IMR-90 (cell line): ENCODE data around the gene YPEL2. TPM values are rescaled to one million over a fixed set of nuclear protein-coding genes. Genes with fewer than 3 reads are reported as not detected.

Source experiments
- ATAC-seq: fragments of 200-7000 bp; cut with Tn5 transposase; 2 replicates; pipeline ENCODE4 v1.9.1; 2020; ENCODE audit warnings: low read depth, mild to moderate bottlenecking, moderate library complexity
- BruUV-seq: library from RNA; stranded (reverse); fragments of 400-500 nt; replicated peaks from 2 replicates; lab custom pipeline; 2021; lab: Mats Ljungman, UMichigan
- CTCF ChIA-PET: fragments of 300-600 bp; formaldehyde crosslinking; extraction: SDS; loops from one replicate; lab custom pipeline; 2021; ENCODE audit warnings: antibody characterized with exemption; lab: Yijun Ruan, JAX
- POLR2A ChIA-PET: fragments of 300-600 bp; sonication (Branson Sonifier 250); formaldehyde crosslinking; loops from one replicate; lab custom pipeline; 2022; ENCODE audit warnings: antibody characterized with exemption; ENCODE audit not compliant: unreplicated experiment; lab: Charles Lee
- DNase-seq: peaks from one replicate; pipeline ENCODE4 v3.0.0; 2013
- H2AFZ ChIP-seq: replicated peaks from 2 replicates; pipeline ENCODE3; 2013; ENCODE audit warnings: low read length, mild to moderate bottlenecking; ENCODE audit not compliant: poor library complexity
- H2AK5ac ChIP-seq: 2 replicates; pipeline ENCODE4 v1.6.1; 2013; ENCODE audit warnings: low read depth, low read length, inconsistent platforms
- H2AK9ac ChIP-seq: replicated peaks from 2 replicates; pipeline ENCODE3; 2013; ENCODE audit warnings: mild to moderate bottlenecking, low read depth, low read length, moderate library complexity; ENCODE audit not compliant: poor library complexity
- H2BK120ac ChIP-seq: 2 replicates; pipeline ENCODE4 v1.6.1; 2013; ENCODE audit warnings: low read depth, low read length, inconsistent platforms
- H2BK15ac ChIP-seq: 3 replicates; pipeline ENCODE4 v1.6.1; 2013; ENCODE audit warnings: low read depth, low read length, inconsistent platforms
- H2BK20ac ChIP-seq: 2 replicates; pipeline ENCODE4 v1.6.1; 2013; ENCODE audit warnings: low read depth, mild to moderate bottlenecking, inconsistent platforms, low read length, moderate library complexity
- H2BK5ac ChIP-seq: 2 replicates; pipeline ENCODE4 v1.6.1; 2013; ENCODE audit warnings: mild to moderate bottlenecking, low read depth, low read length, inconsistent platforms; ENCODE audit not compliant: poor library complexity, severe bottlenecking
- H3K14ac ChIP-seq: replicated peaks from 2 replicates; pipeline ENCODE4 v1.6.1; 2013; ENCODE audit warnings: low read depth, low read length, inconsistent platforms
- H3K18ac ChIP-seq: 2 replicates; pipeline ENCODE4 v1.6.1; 2013; ENCODE audit warnings: low read depth, low read length, control low read depth
- H3K23ac ChIP-seq: 2 replicates; pipeline ENCODE4 v1.6.1; 2013; ENCODE audit warnings: low read depth, low read length, inconsistent platforms
- H3K27ac ChIP-seq: 2 replicates; pipeline ENCODE4 v1.5.1; 2013; ENCODE audit warnings: mild to moderate bottlenecking, control low read depth, low read length; ENCODE audit not compliant: insufficient read depth
- H3K27me3 ChIP-seq: 2 replicates; pipeline ENCODE4 v1.6.1; 2013; ENCODE audit warnings: low read length; ENCODE audit not compliant: control insufficient read depth, insufficient read depth
- H3K36me3 ChIP-seq: 2 replicates; pipeline ENCODE4 v1.6.1; 2013; ENCODE audit warnings: low read length, mixed read lengths; ENCODE audit not compliant: control insufficient read depth, insufficient read depth
- H3K4ac ChIP-seq: 2 replicates; pipeline ENCODE4 v1.6.1; 2013; ENCODE audit warnings: low read depth, low read length, inconsistent platforms
- H3K4me1 ChIP-seq: 2 replicates; pipeline ENCODE4 v1.6.1; 2013; ENCODE audit warnings: low read length, mixed read lengths; ENCODE audit not compliant: control insufficient read depth, insufficient read depth
- H3K4me2 ChIP-seq: 2 replicates; pipeline ENCODE4 v1.6.1; 2013; ENCODE audit warnings: low read depth, mild to moderate bottlenecking, control low read depth, low read length, moderate library complexity
- H3K4me3 ChIP-seq: 2 replicates; pipeline ENCODE4 v1.5.1; 2013; ENCODE audit warnings: low read depth, mild to moderate bottlenecking, control low read depth, low read length, moderate library complexity; ENCODE audit not compliant: insufficient read depth
- H3K56ac ChIP-seq: 2 replicates; pipeline ENCODE4 v1.6.1; 2013; ENCODE audit warnings: low read length, inconsistent platforms; ENCODE audit not compliant: insufficient read depth; ENCODE audit errors: extremely low read depth
- H3K79me1 ChIP-seq, 2 experiments: 2 replicates each; pipeline ENCODE4 v1.6.1; 2013; ENCODE audit warnings: low read length in 2 of 2, inconsistent platforms in 1 of 2, low read depth in 1 of 2
- H3K9ac ChIP-seq: 2 replicates; pipeline ENCODE4 v1.6.1; 2013; ENCODE audit warnings: low read depth, low read length, control low read depth
- H3K9me1 ChIP-seq: 2 replicates; pipeline ENCODE4 v1.6.1; 2013; ENCODE audit warnings: low read length, inconsistent platforms; ENCODE audit not compliant: insufficient read depth
- H3K9me3 ChIP-seq: 2 replicates; pipeline ENCODE4 v1.6.1; 2013; ENCODE audit warnings: low read length; ENCODE audit not compliant: control insufficient read depth, insufficient read depth
- H4K20me1 ChIP-seq: 2 replicates; pipeline ENCODE4 v1.6.1; 2013; ENCODE audit warnings: low read length, inconsistent platforms; ENCODE audit not compliant: insufficient read depth
- H4K5ac ChIP-seq: 2 replicates; pipeline ENCODE4 v1.6.1; 2013; ENCODE audit warnings: mild to moderate bottlenecking, low read depth, low read length, control low read depth
- H4K8ac ChIP-seq, 2 experiments: 2 replicates each; pipeline ENCODE4 v1.6.1; 2013; ENCODE audit warnings: low read depth in 2 of 2, low read length in 2 of 2, control low read depth in 1 of 2, inconsistent platforms in 1 of 2
- H4K91ac ChIP-seq: 2 replicates; pipeline ENCODE4 v1.6.1; 2013; ENCODE audit warnings: low read depth, low read length, inconsistent platforms; ENCODE audit not compliant: insufficient read depth
- MAFK ChIP-seq: IDR thresholded peaks from 2 replicates; pipeline ENCODE4 v1.6.1; 2012; ENCODE audit warnings: low read depth, low read length, improper control_type of control experiment
- MAZ ChIP-seq: IDR thresholded peaks from 2 replicates; pipeline ENCODE4 v1.6.1; 2012; ENCODE audit warnings: low read depth, mild to moderate bottlenecking, low read length, improper control_type of control experiment, moderate library complexity, borderline replicate concordance
- WGBS, 2 experiments: methylation state at CpG; one replicate each; pipeline versions ENCODE4 v1.1.5 to v1.1.7; 2013; ENCODE audit warnings: missing lambda C conversion rate in 2 of 2; ENCODE audit not compliant: insufficient read length in 1 of 2; ENCODE audit errors: extremely low coverage in 2 of 2; 5-methylcytosine and 5-hydroxymethylcytosine counted together
- dilution Hi-C: fragments of 300-500 bp; cut with HindIII; formaldehyde crosslinking; loops from one replicate; pipeline ENCODE4 v1.14.3; 2018; ENCODE audit warnings: low sequenced_read_pairs; ENCODE audit not compliant: unreplicated experiment
- in situ Hi-C: fragments of 300-500 bp; cut with MboI; formaldehyde crosslinking; loops from 3 replicates; pipeline ENCODE4 v1.14.3; 2019; ENCODE audit warnings: low sequenced_read_pairs, inconsistent platforms, mixed read lengths
- intact Hi-C: fragments of 100-400 bp; cut with micrococcal nuclease; formaldehyde crosslinking; loops from 2 replicates; pipeline ENCODE4 v1.10.0; 2022
- polyA plus RNA-seq, 3 experiments: library from polyadenylated mRNA; depleted of rRNA; stranded (reverse); fragments of >200 nt; gene quantifications; 2 replicates each; pipeline ENCODE4 v1.2.3, GENCODE V29; 2012; ENCODE audit warnings: low replicate concordance in 1 of 3
- total RNA-seq: library from RNA; depleted of rRNA; stranded (reverse); fragments of >200 nt; gene quantifications from 2 replicates; pipeline ENCODE4 v1.2.3, GENCODE V29; 2012

YPEL2 gene
- total and polyA plus RNA-seq, 2 of the 4 experiments (the other 2 are of a cell fraction) = 2.3 to 3.4 TPM

DNA sequence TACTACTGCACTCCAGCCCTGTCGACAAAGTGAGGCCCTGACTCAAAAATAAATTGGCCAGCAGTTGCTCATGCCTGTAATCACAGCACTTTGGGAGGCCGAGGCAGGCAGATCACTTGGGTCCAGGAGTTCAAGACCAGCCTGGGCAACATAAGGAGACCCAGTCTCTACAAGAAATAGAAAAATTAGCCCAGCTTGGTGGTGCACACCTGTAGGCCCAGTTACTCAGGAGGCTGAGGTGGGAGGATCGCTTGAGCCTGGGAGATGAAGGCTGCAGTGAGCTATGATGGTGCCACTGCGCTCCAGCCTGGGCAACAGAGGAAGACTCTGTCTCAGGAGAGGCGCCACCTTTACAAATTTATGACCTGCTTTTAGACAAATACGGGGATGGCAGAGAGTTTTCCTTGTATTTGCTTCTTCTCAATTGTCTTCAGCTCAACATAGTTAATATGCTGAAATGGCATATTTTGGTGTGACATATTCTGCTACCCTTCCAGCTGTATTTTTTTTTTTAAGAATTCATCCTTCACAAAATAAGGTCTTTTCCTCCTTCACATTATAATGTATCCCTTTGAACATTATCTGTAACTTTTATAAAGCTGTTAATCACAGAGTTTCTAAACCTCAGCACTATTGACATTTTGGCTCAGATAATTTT is 21.1 kb upstream of the YPEL2 start:
- BruUV-seq = no TSS peak
- H3K23ac ChIP-seq = no peak overlapping the region
- no peak overlapping the region for H3K4me3 ChIP-seq

More for the DNA sequence above, 21.1 kb upstream of the YPEL2 start:
- H4K5ac ChIP-seq = no peak overlapping the region
- H4K8ac ChIP-seq = no peak overlapping the region
- no peak overlapping the region for H3K27ac ChIP-seq
- no peak overlapping the region for H2AFZ ChIP-seq
- no peaks in the 10 kb centered on the region for H3K27me3 ChIP-seq
- no peak overlapping the region for H3K18ac ChIP-seq
- H4K91ac ChIP-seq = no peak overlapping the region
- no peak for ATAC-seq
- in situ Hi-C loops = loop anchor here (5.0 kb wide), 1 partner anchor 132 kb away; no protein-coding TSS in a partner anchor
- no peaks in the 10 kb centered on the region for H3K9me3 ChIP-seq
- H2BK20ac ChIP-seq = no peak overlapping the region
- CTCF ChIA-PET = interaction anchor here (0.6 to 1.7 kb wide), 9 partner anchors 25 to 698 kb away, joined by 3 to 15 read pairs (median 3); partner anchors contain the start of gene DHX40
- no peak overlapping the region for H3K4ac ChIP-seq
- H2AK9ac ChIP-seq = no peak overlapping the region
- DNase-seq = no peak
- H3K79me1 ChIP-seq = no peaks in the 10 kb centered on the region
- no peak overlapping the region for H2BK120ac ChIP-seq
- no peak overlapping the region for H3K9ac ChIP-seq
- no peaks in the 10 kb centered on the region for H3K4me1 ChIP-seq
- H3K14ac ChIP-seq = no peak overlapping the region
- no peak overlapping the region for H3K56ac ChIP-seq
- H4K20me1 ChIP-seq = no peaks in the 10 kb centered on the region
- H2BK5ac ChIP-seq = no peak overlapping the region
- no peaks in the 10 kb centered on the region for H3K36me3 ChIP-seq
- H3K4me2 ChIP-seq = no peak overlapping the region
- no peak overlapping the region for H2AK5ac ChIP-seq
- dilution Hi-C loops = no loop called here
- WGBS, 2 experiments = 100% methylated on average over 1 of the region's 6 CpGs; no CpG with 5 or more reads in 1 of the 2 experiments
- no peak overlapping the region for H2BK15ac ChIP-seq
- no peaks in the 10 kb centered on the region for H3K9me1 ChIP-seq
- TF ChIP-seq MAZ (no peak), MAFK (peak; percentile 92)
- intact Hi-C loops = loop anchor here (2.0 to 10.0 kb wide), 2 partner anchors 90 to 724 kb away; partner anchors contain the start of gene GDPD1
- POLR2A ChIA-PET = no interaction called here
